GM18519 (cell line): Measurements from ENCODE around the gene PRRC2B.
"Not testable (repeated sequence)": the region's sequence is repeated elsewhere in the genome, so short reads cannot be mapped to it uniquely, and the experiment has no call there.

ENCODE experiments used
- ATAC-seq: cut with Tn5 transposase; IDR thresholded peaks from one replicate; pipeline ENCODE4 v1.9.1; 2021; ENCODE audit warnings: mild to moderate bottlenecking, moderate library complexity; ENCODE audit not compliant: unreplicated experiment, low FRiP score

The PRRC2B gene

DNA sequence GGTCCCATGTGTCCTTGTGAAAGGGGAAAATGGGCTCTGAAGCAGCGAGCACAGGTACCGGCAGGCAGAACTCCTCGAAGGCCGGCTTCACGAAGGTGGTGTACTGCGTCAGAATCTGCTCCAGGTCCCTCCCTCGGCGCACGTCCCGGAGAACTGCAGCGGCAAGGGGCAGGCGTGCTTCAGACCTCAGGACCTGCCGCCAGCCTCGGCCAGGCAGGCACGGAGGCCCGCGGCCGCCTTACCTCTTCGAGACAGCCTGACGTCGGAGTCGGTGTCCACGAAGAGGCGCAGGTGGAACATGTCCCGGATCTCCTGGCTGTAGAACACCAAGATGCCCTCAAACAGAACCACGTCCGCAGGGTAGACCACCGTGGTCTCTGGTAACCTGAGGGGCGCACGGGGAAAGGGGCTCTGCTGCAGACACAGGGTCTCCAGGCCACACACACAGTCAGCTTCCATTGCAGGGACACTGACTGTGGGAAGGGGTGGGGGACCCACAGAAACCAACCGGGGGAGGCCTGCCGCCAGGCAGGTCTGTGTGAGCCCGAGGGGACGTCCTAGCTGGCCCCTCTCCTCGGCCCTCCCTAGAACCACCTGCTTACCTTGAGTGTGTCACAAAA is 135.1 kb downstream of the PRRC2B start:
- no peak for ATAC-seq

DNA sequence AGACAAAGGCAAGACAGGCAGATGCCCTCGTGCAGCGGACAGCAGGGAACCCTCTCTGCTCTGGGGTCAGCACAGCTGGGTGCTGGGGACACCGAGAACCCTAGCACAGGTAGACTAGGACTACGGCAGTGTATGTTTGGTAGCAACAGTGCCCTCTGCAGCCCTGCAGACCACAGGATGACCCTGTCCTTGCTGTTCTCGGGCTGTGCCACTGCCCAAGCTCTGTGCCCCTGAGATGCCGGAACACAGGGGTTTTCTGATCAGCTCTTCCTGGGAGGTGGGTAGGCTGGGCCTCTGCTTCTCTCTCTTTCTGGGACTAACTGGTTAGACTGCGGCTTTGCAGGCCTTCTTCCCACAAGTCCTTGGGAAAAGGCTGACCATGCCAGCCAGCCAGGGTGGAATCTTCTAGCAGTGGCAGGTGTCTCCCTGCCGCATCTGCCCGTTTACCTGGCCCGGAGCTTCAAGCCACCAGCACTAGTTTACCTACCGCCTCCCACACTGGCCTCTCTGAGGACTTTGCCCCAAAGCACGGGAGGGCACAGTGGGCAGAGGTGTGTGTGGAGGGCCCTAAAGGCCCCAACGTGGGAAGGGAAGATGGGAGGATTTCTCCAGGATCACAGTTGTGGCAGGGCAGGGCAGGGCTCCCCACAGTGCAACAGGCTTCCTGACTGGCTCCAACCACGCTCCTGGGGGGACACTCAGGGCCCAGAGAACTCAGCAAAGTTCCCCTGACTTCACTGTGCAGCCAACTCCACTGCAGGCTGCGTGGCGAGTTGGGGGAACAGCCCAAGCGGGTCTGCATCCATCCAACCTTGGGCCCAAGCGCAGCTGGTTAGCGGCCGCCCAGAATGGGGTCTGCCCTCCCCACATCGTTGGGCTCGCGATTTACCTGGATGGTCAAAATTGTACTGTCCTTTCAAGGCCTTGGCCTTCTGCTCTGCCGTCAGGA is 136.0 kb downstream of the PRRC2B start:
- ATAC-seq, result no peak

DNA sequence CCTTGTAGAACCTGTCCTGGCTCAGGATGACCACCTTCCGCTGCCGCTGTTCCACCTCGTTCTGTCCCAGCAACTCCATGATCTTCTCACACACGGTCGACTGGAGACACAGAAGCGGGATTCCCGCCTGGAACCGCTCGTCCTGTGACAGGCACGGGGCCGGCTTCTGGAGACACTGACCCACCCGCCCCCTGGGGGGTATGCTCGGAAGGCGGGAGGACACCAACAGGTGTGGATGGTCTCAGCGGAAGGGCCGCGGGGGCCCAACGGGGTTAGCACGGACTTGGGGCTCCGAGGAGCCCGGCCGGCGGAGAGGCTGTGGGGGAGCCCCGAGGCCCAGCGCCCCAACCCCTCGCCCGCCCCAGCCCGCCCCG is 136.6 kb downstream of the PRRC2B start:
- ATAC-seq, result no peak

DNA sequence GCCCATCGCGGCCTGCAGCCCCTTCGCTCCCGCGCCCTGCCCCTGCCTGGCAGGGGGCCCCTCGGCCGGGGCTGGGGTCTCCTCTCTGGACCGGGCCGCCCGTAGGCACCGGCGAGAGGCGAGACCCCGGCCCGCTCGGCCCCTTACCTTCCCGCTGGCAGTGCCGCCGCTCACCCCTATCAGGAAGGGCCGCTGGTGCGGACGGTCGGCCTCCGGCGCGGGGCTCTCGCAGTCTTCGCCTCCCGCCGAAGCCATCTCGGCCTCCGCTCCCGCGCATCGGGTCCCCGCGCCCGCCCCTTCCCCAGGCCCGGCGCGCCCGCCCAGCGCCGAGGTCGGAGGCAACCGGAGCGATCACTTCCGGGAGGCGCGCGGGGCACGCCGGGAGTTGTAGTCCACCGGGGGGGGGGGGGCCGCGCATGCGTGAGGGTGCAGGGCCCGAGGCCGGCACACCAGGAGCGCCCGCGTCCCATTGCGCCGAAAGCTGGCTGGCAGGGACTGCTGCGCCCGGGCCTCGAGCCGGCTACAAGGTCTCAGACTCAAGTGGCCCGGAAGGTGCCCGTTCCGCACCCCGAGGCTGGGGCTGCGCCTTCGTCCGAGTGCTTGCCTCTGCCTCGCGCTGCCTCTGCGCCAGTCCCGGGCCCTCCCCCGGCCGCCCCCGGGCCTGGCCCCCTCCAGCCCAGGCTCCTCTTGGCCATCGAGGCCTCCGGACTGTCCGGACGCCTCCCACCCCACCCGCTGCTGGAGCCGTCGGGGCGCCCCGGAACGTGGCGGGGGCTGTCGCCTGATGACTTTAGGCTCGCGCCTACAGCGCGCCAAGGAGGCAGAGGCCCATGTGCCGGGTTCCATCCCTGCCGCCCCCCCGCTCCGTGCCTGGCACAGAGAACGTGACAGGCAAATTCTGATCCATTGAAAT is 137.3 kb downstream of the PRRC2B start, which contains the start of gene UCK1:
Gene UCK1, minus strand, starts transcription at position 344 of the 913 bp plus-strand sequence. Its CDS starts 89 bp downstream, at position 255.
- ATAC-seq, result peak; percentile 38

DNA sequence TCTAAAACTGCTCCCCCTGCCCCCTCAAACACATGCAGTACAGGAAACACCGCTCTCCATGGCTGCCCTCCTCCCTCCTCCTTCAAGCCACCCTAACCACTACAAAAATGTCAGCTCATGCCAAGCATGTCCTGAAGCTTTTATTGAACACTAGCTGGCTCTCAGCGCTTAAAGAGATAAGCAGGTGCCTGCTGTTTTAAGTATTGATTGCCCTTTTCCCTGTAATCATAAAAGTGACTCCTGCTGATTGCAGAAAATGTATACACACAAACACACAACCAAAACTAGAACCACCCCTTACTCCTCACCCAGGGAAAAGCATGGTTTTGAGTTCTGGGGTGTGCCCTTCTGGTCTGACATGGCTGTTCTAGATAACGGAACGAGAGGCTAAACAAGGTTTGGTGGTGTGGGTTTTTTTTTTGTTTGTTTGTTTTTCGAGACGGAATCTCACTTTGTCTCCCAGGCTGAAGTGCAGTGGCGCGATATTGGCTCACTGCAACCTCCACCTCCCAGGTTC is 140.9 kb downstream of the PRRC2B start:
- no peak for ATAC-seq

DNA sequence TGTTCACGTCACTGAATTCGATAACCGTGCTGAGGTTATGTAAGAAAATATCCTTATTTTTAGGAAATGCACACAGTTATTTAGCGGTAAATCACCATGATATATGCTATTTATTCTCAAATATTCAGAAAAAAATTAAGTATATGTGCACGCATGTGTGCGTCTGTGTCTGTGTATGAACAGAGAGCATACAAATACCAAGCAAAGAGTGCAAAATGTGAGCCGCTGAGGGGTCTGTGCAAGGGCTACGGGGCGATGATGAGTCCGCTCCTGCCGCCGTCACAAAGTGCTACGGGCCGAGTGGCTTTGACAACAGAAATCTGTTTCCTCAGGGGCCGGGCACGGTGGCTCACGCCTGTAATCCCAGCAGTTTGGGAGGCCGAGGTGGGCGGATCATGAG is 144.1 kb downstream of the PRRC2B start:
- ATAC-seq, result no peak

DNA sequence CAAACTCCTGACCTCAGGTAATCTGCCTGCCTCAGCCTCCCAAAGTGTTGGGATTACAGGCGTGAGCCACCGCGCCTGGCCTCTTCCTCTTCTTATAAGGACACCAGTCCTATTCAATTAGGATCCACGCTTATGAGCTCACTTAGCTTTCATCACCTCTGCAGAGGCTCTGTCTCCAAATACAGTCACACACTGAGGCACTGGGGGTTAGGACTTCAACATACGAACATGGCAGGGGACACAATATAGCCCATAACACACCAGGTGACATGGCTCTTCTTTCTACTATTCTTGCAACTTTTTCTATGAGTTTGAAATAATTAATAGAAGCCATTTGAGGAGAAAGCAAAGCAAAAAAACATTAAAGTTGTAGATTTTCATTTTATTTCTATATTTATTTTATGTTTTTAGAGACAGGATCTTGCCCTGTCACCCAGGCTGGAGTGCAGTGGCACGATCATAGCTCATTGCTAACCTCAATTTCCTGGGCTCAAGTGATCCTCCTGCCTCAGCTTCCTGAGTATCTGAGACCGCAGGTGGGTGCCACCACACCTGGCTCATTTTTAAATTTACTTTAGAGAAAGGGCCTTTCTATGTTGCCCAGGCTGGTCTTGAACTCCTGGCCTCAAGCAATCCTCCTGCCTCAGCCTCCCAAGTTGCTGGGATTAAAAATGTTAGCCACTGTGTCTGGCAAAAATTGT is 145.5 kb downstream of the PRRC2B start:
- ATAC-seq, result no peak

DNA sequence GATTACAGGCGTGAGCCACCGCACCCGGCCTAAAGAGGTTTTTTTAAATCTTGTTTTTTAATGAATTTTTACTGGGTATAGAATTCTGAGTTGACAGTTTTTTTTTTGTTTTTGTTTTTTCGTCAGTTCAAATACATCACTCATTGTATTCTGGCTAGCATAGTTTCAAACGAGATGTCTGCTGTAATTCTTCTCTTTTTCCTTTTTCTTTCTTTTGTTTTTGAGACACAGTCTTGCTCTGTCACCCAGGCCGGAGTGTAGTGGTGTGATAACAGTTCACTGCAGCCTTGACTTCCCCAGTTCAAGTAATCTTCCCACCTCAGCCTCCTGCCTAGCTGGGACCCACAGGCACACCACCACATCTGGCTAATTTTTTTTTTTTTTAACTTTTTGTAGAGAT is 149.3 kb downstream of the PRRC2B start:
- no peak for ATAC-seq

DNA sequence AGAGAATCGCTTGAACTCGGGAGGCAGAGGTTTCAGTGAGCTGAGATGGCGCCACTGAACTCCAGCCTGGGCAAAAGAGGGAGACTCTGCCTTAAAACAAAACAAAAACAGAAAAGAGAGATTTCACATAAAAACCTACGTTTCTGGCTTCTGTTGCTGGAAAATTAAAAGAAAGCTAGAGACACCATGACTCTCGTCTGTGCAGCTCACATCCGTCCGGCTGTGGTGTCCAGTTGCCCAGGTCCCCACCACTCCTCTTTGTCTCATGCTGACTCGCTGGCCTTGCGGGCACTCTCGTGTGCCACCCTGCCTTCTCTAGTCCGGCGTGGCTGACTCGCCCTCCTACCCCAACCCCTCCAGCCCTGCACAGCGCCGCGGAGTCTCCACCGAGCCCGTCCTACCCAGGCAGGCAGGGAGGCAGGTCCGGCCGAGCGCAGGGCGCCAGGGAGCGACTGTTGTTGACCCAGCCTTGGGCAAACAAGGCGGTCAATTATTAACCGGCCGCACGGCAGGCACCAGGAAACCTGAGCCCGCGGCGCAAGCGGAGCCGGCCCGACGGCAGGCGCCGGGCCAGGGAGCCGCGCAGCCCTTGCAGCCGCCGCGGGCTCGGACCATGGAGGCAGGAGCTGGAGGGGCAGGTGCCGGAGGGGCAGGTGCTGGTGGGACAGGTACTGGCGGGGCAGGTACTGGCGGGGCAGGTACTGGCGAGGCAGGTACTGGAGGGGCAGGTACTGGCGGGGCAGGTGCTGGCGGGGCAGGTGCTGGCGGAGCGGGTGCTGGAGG is 151.3 kb downstream of the PRRC2B start, which contains the start of gene PRRT1B:
Gene PRRT1B, plus strand, starts transcription at position 521 of the 783 bp plus-strand sequence. Its CDS starts 93 bp downstream, at position 614.
- no peak for ATAC-seq

DNA sequence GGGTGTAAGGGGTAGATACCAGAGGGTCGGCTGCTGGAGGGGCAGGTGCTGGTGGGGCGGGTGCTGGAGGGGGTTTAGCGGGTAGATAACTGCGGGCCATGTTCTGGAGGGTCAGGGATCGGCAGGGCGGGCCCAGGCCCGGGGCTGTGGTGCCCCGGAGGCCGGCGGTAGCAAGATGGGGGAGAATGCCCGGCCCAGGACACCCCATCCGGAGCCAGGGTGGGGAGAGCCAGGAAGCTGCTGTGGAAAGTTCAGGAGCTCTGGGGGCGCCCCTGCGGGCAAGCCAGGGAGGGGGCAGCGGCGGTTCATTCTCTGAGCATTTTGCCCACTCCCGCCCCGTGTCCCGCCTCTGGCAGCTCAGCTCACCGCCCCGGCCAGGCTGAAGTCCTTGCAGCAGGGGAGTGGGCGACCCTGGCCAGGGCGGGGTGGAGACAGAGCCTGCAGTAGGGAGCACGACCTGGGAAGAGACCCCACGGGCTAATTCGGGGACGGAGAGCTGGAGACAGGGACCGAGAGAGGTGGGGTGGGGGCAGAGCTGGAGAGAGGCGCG is 152.0 kb downstream of the PRRC2B start:
- ATAC-seq, result no peak

DNA sequence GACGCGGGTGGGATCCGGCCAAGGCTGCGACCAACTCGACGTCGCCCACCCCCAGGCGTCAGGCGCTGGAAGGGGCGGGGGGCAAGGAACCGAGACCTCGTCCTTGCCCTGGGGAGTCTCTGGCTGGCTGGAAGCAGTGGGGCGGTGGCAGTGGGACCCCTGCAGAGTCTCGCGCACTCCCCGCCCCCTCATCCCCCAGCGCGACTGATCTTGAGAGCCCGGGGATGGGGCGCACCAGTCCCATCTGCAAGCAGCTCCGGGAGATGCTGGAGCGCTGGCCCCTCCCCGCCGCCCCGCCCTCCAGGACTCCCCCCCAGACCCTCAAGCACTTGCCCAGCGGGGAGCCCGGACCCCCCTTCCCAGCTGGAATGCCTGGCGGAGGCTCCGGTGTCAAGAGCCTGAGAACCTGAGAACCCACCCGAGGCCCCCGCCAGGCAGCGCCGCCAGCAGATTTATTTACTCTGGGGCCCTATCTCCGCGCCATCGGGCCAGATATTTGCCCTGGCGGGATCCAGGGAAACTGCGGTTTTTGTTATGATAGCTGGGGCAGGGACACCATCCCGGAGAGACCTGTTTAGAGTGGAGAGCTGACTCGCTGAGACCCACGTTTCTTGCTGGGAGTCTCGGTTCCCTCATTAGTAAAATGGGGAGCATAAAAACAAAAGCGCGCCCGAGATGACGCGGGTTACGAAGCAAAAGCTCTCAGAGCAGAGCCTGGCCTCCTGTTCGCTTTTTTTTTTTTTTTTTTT is 152.6 kb downstream of the PRRC2B start:
- no peak for ATAC-seq

DNA sequence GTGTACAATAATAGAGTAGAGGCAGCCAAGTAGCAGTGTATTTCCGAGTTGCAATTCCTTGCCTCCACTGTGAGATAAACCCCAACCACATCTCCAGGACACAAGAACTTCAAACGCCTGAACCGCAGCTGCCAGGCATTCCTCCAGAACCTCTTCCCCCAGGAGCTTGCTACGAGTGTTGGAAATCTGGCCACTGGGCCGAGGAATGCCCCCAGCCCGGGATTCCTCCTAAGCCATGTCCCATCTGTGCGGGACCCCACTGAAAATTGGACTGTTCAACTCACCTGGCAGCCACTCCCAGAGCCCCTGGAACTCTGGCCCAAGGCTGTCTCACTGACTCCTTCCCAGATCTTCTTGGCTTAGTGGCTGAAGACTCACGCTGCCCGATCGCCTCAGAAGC is 155.3 kb downstream of the PRRC2B start:
- ATAC-seq, result not testable (repeated sequence)
